ENCODE data around the gene PRF1.
"Not testable (repeated sequence)": the region's sequence is repeated elsewhere in the genome, so short reads cannot be mapped to it uniquely, and the experiment has no call there.

DNA sequence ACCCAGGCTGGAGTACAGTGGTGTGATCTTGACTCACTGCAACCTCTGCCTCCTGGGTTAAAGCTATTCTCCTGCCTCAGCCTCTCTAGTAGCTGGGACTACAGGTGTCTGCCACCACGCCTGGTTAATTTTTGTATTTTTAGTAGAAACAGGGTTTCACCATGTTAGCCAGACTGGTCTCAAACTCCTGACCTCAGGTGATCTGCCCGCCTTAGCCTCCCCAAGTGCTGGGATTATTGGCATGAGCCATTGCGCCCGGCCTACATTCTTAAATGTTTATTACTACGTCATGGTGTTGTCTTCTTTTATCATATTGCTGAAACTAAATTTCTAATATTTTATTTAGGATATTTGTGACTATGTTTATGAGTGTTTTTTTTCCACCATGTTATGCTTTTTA is 21.4 kb downstream of the PRF1 start:
- TF ChIP-seq POLR2A (IDR thresholded peaks at IDR 0.05): not testable (repeated sequence)
- TF ChIP-seq, protein P1, sequence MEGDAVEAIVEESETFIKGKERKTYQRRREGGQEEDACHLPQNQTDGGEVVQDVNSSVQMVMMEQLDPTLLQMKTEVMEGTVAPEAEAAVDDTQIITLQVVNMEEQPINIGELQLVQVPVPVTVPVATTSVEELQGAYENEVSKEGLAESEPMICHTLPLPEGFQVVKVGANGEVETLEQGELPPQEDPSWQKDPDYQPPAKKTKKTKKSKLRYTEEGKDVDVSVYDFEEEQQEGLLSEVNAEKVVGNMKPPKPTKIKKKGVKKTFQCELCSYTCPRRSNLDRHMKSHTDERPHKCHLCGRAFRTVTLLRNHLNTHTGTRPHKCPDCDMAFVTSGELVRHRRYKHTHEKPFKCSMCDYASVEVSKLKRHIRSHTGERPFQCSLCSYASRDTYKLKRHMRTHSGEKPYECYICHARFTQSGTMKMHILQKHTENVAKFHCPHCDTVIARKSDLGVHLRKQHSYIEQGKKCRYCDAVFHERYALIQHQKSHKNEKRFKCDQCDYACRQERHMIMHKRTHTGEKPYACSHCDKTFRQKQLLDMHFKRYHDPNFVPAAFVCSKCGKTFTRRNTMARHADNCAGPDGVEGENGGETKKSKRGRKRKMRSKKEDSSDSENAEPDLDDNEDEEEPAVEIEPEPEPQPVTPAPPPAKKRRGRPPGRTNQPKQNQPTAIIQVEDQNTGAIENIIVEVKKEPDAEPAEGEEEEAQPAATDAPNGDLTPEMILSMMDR (IDR thresholded peaks at IDR 0.05): not testable (repeated sequence)
